DMS 273 (cell line): Measurements from ENCODE around the gene STH.

Experiments used
- DNase-seq: peaks from one replicate; lab custom pipeline; 2025; ENCODE audit not compliant: unreplicated experiment; lab: John Stamatoyannopoulos, UW

STH gene

GRCh38 chr17:45983614-45984310 is 15.3 kb upstream of the STH start:
- no peak for DNase-seq

GRCh38 chr17:45984368-45984767 is 14.7 kb upstream of the STH start:
- DNase-seq, result no peak

- no peak for DNase-seq
Measured at GRCh38 chr17:45985447-45985846, 13.6 kb upstream of the STH start.

- no peak for DNase-seq
Measured at GRCh38 chr17:45986056-45986455, 13.0 kb upstream of the STH start.

GRCh38 chr17:45987706-45988105 is 11.3 kb upstream of the STH start:
- DNase-seq, result no peak

- DNase-seq, result no peak
Measured at GRCh38 chr17:45989759-45990158, 9.3 kb upstream of the STH start.

- DNase-seq, result no peak
Measured at GRCh38 chr17:45990886-45991285, 8.2 kb upstream of the STH start.

GRCh38 chr17:45991341-45991740 is 7.7 kb upstream of the STH start:
- no peak for DNase-seq

- DNase-seq, result no peak
Measured at GRCh38 chr17:45992175-45992574, 6.9 kb upstream of the STH start.

GRCh38 chr17:45992904-45993303 is 6.1 kb upstream of the STH start:
- no peak for DNase-seq

- DNase-seq, result no peak
Measured at GRCh38 chr17:45993962-45994627, 5.0 kb upstream of the STH start.

- no peak for DNase-seq
Measured at GRCh38 chr17:45994987-45995386, 4.1 kb upstream of the STH start.

- DNase-seq, result no peak
Measured at GRCh38 chr17:45995627-45996270, 3.3 kb upstream of the STH start.

- DNase-seq, result no peak
Measured at GRCh38 chr17:45996282-45996937, 2.6 kb upstream of the STH start.

- no peak for DNase-seq
Measured at GRCh38 chr17:45997166-45997565, 1.9 kb upstream of the STH start.

- no peak for DNase-seq
Measured at GRCh38 chr17:45997624-45998023, 1.4 kb upstream of the STH start.

- DNase-seq, result no peak
Measured at GRCh38 chr17:45999900-46000290, 845 bp downstream of the STH start.

GRCh38 chr17:46000292-46000691 is 1.2 kb downstream of the STH start:
- DNase-seq, result no peak

GRCh38 chr17:46000757-46001156 is 1.7 kb downstream of the STH start:
- DNase-seq, result no peak

GRCh38 chr17:46001390-46002310 is 2.6 kb downstream of the STH start:
- DNase-seq, result no peak
